CD4-positive, alpha-beta T cell treated with Interleukin-4 for 4 hours (primary cell): ENCODE measurements around the gene MRPL32.

Experiments
- DNase-seq: peaks from one replicate; pipeline ENCODE4 v3.0.0-alpha.2; 2020

MRPL32 gene

DNA sequence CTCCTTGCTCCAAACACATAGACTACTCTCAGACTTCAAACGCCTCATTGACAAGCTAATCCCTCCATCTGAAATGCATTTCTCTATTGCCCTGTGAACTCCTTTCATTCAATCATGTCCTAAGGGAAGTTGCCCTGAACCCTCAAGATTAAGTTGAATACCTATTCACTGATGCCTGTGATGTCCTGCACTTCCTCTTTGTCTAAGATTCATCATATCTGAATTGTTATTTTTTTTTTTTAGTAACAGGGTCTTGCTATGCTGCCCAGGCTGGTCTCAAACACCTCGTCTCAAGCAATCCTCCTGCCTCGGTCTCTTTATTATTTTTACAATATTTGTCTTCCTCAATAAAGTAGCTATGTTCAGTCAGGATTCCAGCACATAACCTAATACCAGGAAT is 3.4 kb upstream of the MRPL32 start:
- no peak for DNase-seq

DNA sequence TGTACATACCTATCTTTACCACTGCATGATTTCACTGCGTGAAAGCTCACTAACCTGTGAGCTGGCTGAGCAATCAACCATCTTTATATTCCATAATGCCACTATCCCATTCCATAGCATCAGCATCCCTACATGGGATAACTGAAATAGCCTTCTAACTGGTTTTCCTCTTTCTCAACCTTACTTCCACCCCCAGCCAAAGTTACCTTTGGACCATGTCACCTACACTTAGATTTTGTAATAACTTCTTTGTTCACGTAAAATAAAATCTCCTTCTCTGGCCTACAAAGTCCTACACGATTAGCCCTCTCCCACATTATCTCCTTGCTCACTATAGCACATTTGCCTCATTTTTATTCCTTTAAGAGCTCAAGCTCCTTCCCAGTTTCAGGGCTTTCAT is 2.7 kb upstream of the MRPL32 start:
- no peak for DNase-seq

DNA sequence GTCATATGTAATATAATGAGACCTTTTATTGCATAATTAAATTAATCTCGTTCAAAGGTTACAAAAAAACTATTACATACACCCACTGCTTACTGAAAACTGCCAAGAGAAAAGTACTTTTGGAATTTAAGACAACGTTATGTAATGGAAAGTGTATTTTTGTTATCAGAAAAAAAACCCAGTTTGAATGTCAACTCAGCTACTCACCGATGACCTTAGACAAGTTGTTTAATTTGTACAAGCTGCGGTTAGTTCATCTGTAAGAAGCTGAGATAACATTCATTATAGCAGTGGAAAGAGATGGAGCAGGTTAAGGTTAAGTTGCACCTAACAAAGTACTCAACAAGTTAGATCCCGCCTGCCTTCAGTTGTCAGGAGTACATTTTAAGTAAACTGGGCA is 1.3 kb upstream of the MRPL32 start:
- no peak for DNase-seq

DNA sequence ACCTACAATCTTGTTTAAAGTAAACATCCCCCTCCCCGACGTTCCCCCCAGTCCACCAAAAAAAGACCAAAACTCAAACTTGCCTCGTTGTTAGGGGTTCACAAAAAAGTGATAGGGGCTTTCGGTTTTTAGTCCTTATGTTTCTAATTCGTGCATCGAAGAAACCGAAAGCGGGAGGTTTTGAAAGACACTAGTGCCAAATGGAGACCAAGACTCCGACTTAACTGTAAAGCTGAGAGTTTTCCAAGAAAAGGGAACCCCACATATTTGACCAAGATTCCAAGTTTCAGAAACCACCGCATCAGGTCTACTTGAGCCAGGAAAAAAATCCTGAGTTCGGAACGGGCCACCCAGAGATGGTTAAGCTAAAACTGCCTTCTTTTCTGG is 736 bp upstream of the MRPL32 start:
- peak; percentile 24 for DNase-seq

DNA sequence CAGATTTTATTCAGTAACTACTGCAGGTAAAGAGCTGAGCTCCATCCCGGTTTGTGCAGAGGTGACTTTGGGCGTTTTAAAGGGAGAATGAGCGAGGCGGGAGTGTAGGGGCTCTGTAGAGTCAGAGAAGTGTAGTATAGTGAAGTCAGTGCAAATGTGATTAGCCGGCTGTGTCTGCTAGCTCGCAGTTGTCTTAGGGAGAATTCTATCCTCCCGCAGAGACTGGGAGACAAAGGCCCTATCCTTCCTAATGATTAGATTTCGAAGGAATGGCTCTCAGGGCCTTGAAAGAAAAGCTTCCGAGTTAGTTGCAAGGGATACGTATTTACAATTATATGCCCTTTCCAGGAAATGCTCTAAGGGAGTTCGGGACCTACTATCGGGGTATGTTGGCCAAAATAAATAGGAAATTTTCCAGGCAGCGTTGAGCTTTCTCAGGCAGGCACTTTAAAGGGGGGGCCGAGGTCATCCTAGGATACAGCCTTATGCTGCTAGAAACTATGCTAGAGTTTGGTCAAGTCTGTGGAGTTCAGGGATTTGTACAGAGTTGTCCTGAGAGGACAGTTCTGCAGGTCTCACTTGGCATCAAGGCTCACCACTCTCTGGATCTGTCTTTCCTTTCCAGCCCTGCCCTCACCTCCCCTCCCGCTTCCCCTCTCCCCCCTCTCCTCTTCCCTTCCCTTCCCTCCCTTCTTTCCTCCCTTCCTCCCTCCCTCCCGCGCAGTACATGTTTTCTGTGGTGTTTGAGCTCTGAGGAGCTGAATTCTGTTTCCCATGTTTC is 825 bp downstream of the MRPL32 start:
- DNase-seq, result no peak

DNA sequence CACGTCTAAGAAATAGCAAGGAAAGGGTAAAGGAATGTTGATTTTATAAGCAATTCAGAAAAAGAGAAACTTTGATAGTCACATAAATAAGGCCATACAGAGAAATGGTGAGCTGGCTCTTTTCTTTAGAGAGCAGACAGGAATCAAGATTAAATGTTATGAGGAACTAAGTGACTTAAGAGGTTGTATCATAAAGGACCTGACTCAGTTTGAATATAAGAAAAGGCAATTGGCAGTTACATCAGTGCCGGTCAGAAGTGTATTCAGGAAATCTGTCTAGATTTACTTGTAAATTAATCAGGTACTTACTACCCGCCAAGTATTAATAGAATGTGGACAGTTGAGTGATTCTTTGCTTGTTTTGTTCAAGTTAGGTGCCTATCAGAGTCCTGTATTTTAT is 2.1 kb downstream of the MRPL32 start:
- no peak for DNase-seq

DNA sequence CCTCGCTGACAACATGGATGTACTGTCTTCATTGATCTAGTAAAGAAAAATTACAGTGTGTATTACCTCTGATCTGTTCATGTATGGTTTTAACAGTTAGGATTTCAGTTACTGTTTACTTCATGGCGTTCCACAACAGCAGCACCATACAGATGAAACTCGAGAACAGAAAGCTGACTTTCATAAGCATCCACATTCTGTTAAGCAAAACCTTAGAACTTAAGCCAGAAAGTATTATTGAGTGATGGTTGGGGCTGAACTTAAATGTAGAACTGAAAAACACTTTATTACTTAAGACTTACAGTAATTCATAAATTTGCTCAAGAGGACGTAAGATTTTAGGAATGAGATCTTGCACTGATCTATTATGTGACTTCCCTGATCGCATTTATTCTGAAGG is 3.7 kb downstream of the MRPL32 start:
- DNase-seq, result no peak

DNA sequence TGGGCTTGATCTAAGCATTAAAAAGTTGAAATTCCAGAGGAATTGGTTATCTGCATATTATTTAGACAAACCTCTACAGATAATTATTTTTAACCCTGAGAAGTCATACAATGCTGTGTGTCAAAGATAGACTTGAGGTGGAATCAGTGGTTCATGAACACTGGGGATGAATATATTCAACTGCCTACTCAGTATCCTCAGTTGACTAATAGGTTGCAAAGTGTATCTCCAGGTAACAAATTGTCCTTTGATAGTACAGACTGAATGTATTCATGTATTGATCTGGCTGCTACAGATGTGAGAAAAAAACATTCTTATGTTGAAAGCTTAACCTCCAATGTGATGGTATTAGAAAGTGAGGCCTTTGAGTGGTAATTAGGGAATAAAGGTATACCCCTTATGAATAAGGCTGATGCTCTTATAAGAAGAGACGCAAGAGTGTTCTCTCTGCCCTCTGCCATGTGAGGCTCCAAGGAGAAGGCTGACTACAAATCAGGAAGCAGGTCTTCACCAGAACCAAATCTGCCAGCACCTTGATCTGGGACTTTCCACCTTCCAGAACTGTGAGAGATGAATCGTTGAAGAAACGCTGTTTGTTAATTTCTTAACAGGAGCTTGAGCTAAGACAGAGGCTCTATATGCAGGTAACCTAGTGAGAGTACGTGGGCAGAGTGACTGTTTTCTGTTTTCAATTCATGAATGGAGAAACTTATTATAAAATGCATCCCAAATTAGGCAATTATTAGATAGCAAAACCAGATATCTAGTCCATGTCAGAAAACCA is 7.5 kb downstream of the MRPL32 start:
- DNase-seq, result no peak

DNA sequence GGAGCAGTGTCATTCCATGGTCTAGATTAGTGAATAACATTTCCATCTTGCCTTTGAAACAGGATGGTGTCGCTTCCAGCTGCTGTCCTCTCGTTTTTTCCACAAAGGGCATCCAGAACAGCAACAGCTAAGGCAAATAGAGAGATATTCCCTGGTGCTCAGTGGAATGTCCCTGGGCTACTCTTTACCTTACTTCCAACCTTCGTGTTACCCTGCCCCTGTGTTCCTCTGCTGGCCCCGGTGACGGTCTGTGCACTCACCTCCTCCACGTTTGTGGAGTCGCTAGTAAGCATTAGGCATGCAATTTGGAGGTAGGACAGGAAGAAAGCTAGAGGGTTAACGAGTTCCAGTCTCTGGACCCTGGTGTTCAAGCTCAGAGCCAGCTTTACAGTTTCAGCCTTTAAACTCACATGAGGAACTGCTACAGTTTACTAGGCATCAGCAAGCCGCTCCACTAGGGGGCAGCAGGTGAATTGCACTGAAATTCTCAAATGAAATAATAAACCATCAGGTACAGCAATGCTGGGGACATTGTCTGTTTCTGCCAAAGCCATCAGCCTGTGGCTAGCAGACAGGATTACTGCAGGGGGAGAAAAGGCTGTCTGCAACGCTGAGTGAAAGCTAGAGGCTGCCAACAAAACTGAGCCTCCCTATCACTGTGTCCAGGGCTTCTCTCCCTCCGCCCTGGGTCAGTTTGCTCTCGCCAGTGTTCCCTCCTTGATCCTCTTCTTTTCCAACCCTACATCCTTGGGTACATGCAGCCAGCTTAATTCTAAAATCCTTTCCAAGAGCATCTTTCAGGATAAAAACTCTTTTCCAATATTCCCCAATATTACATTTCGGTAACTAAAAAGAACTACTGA is 9.0 kb downstream of the MRPL32 start:
- peak; percentile 66 for DNase-seq

DNA sequence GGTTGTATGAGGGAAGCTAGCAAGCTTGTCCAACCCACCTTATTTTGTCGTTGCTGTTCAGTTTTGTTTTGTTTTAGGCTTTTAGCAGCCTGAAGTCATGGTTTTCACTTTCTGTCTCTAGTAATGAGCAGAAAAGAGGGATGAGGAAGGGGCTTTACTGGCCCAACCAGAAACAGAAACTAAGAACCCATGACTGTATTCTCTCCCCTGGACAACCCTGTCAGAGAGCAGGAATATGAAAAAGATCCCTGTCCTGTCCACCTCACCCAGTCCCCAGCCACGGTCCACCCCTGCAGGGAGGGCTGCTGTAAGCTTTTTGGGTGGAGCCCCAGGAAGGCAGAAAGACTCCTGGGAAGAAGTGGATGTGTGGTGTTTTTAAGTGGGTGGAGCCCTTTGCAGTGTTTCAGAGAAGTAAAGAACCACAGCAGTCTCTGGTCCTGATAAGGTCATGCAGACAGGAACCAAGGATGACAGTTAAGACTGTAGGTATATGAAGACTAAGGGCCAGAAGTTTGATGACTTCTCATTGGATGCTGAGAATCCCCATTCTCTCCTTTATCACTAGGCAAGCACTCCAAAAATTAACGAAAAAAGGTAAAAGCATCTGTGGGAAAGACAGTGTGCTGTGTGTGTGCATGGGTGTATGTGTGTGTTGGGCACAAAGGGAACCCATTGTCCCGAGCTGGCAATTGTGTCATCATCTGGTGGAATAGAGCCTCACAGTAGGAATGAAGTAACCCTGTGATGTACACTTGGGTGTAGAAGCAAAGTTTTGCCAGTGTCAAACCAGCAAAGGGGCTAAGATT is 13.8 kb downstream of the MRPL32 start:
- no peak for DNase-seq

DNA sequence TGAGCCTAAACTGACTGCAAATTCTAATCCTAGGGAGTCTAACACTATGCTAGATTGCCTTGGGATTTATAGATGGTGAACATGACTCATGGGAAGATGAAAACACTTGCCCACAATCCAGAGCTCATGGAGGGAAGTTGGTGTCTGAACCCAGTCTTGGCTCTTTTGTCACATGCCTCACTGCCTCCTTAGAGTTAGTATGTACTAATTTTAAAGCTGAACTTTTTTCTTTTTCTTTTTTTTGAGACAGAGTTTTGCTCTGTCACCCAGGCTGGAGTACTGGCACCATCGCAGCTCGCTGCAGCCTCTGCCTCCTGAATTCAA is 14.4 kb downstream of the MRPL32 start:
- DNase-seq, result no peak

DNA sequence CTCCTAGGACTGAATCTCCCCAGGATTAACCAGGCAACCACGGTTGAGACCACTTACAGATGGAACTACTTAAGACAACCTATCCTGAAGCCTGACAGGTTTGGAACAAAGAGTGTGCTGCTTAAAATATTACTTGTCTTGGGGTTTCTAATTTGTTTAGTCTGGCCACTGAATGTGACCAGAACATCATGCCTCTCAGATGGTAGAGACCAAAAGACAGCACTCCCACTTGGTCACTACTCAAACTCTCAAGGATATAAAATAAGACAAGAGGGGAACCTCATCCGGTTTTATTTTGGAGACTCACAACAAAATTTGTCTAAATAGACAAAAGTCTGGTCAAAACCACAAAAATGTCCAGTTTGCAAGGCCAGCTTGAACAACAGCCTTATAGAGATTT is 15.3 kb downstream of the MRPL32 start:
- DNase-seq, result no peak

DNA sequence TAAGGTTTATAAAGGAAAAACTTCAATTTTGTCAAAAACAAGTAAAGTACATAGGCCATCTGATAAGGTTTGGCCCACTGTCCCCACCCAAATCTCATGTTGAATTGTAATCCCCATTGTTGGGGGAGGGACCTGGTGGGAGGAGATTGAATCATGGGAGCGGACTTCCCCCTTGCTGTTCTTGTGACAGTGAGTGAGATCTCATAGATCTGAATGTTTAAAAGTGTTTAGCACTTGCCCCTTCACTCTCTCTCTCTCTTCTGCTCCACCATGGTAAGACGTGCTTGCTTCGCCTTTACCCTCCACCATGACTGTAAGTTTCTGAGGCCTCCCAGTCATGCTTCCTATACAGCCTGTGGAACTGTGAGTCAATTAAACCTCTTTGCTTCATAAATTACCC is 18.2 kb downstream of the MRPL32 start:
- DNase-seq, result no peak

DNA sequence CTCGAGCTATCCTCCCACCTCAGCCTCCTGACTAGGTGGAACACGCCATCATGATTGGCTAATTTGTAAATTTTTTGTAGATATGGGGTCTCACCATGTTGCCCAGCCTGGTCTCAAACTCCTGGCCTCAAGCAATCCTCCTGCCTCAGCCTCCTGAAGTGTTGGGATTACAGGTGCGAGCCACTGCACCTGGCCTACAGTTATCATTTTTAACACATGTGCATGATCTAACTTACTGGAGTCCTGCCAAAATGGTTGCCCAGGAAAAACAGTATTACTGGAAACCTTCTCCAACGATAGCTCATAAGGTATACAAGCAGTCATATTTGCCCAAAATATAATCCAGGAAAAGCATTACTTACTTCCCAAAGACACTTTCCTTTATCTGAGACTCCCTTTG is 20.2 kb downstream of the MRPL32 start:
- no peak for DNase-seq

DNA sequence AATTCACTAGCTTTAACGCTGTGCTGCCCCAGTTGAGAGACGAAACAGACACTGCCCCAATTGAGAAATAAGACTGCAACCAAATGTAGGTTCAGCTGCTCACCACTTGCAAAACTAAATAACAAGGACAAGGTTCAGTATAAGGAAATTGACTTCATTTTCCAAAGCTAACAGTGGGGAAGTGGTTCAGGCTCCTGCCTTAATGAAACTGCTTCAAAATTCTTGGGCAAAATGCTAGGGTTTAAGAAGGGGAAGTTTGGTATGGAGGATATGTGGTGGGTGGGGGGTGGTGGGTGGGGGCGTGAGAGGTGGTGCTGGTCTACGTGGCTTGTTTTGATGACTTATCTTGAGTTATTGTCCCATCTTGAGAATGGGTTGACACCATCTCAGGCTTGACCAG is 21.8 kb downstream of the MRPL32 start:
- no peak for DNase-seq

DNA sequence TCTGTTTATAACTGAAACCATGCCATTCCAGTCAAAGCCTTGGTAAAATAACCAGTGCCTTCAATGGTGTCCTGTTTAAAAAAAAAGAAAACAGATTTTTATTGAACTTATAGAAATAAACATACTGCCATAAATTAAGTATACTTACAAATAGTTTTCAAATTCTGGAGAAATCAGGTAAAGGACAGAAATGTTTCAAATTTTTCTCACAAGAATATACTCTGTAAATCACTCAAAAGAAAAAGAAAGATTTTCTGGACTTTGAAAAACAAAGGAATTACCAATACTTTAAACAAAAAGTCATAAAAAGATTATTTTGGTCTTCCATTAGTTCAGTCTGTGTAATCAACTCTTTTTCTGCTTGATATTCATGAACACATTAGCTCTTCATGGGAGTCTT is 23.9 kb downstream of the MRPL32 start:
- no peak for DNase-seq

DNA sequence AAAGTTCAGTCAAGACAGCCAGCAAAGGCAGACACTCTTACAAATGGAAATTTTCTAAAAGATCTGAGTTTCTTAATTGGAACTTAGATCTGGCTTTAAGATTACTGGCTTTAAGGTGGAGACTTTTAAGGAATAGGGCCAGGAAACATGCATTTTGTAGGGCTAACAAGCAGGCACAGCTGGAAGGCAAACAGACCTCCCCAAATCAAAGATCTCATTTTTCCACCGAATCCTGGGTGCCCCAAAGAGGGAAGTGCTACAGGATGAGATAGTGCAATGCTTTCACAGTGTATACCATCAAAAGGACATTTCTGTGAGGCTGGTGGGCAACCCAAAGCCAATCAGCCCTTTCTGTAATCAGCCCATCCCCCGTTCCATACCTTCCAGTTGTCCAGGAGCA is 27.4 kb downstream of the MRPL32 start:
- no peak for DNase-seq

DNA sequence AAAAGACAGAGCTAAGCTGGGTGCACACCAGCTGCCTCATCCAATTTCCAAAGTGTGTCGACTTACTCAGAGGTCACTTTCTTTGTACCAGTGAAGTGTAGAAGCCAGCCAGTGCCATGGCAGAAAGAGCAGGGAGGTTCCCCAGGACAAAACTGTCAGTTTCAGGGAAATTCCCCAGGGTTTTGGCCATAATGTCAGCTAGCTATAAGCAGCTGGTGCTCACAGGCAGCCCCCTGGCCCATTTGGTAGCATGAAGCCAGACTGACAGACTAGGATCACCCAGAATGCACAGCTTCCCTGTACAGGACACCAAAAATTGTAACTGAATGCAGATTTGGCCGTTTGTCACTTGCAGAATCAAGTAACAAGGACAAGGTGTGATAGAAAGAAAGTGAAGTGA is 28.6 kb downstream of the MRPL32 start:
- no peak for DNase-seq

DNA sequence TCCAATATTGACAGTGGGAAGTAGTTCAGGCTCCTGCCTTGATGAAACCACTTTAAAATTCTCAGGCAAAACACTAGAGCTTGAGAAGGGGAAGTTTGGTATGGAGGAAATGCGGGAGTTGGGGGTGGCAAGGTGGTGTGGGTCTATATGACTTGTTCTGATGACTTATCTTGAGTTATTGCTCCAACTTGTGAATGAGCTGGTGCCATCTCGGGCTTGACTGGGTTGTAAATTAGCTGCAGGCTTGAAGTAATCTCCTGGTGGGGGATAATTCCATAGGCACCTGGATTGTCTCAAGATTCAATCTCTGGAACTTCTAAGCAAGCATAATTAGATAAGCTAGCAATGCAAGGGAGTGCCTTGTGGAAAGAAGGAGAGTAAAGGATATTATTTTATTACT is 29.0 kb downstream of the MRPL32 start:
- DNase-seq, result no peak

DNA sequence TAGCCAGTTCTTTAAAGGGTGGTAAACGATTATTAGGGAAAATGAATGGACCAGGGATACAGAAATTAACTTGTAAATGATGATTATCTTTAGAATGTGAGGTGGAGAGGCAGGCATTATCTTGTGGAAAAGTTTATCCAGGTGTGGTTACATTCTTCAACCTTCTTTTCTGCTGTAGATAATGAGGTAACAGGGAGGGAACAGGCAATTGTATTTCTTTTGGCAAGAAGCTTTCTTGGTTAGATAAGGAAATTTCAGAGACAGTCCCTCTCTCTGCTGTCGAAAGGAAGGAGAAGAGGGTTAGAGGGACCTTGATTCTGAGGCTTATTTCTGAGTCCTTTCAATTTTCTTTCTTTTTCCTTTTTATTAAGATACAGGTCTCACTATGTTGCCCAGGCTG is 32.1 kb downstream of the MRPL32 start:
- no peak for DNase-seq

DNA sequence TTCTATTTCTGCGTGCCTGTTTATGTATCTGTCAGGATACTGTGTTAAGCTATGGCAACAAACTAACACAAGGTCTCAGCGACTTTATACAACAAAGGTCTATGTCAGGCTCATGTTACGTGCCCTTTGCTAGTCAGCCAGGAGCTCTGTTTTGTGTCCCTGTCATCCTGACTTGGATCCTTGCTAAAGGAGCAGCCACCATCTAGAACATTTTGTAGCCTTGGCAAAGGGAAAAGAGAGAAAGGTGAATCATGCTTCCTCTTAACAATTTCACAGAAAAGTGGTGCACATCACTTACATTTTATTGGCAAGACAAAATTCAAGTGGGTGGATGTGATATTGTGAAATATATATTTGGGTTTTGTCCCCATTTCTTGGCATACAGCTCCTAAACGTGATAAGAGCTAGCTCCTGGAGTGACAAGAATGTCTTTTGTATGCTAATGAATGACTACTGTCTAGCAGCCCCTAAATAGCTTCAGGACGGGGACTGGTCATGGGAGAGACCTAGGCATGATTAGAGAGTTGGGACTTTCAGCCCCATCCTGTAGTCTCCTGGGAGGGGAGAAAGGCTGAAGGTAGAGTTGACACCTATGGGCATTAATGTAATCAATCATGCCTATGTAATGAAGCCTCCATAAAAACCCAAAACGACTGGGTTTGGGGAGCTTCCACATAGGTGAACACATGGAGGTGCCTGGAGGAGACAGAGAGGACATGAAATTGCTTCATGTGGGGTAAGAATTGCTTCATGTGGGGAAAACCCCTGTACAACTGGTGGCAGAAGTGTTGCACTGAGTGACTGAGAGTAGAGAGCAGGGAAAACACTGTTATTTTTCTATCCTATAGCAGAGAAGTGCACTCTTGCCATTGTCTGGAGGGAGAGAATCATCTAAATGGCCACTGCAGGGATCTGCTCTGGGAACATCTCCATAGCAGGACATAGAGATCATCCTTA is 33.0 kb downstream of the MRPL32 start:
- DNase-seq, result no peak

DNA sequence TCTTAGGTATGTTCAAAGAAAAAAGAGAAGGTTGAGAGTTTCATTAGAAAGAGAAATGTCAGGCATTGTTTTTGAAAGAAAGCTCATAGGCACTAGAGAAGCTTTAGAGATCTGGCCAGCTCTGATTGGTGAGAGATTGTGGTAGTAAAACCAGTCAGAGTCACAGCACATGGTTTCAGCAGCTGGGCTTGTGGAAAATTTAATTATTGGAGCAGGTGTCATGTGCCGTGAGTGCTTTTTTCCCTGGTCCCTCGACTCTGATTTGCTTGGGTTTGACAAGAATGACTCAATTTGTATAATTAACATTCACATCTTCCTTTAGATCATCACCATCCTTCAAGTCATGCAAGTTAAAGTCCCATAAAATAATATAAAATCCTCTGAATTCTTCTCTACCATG is 35.2 kb downstream of the MRPL32 start:
- no peak for DNase-seq
